Uterus (tissue), 4 donors: Measurements from ENCODE around the gene BICRAL. TPM values are rescaled to one million over a fixed set of nuclear protein-coding genes. Genes with fewer than 3 reads are reported as not detected.
"Not testable (repeated sequence)": the region's sequence is repeated elsewhere in the genome, so short reads cannot be mapped to it uniquely, and the experiment has no call there.

Source experiments
- DNase-seq, 2 donors: peaks; one replicate each; pipeline ENCODE4 v3.0.0-alpha.2; 2019 to 2020
- H3K27ac ChIP-seq, 2 donors: fragments of 200-600 bp; sonication (generic); 1 replicate in 1 of 2; 2 replicates in 1 of 2; pipeline ENCODE4 v1.5.1; 2016 to 2018
- H3K27me3 ChIP-seq, 2 donors: fragments of 200-600 bp; sonication (generic); one replicate each; pipeline ENCODE4 v1.5.1; 2018 to 2019; ENCODE audit warnings: control low read depth in 1 of 2
- H3K36me3 ChIP-seq, 2 donors: fragments of 200-600 bp; sonication (generic); one replicate each; pipeline ENCODE4 v1.5.1; 2019; ENCODE audit warnings: control low read depth in 1 of 2
- H3K4me1 ChIP-seq, 2 donors: fragments of 200-600 bp; sonication (generic); one replicate each; pipeline ENCODE4 v1.5.1; 2018 to 2019; ENCODE audit warnings: control low read depth in 1 of 2
- H3K4me3 ChIP-seq, 2 donors: fragments of 200-600 bp; sonication (generic); 1 replicate in 1 of 2; 2 replicates in 1 of 2; pipeline ENCODE4 v1.5.1; 2018 to 2019; ENCODE audit warnings: mild to moderate bottlenecking in 1 of 2
- H3K9me3 ChIP-seq, 2 donors: fragments of 200-600 bp; sonication (generic); one replicate each; pipeline ENCODE4 v1.5.1; 2019; ENCODE audit warnings: control low read depth in 1 of 2
- CTCF ChIP-seq, 4 experiments: fragments of 200-600 bp in 2 of 4; fragments of 450-650 bp in 2 of 4; sonication (generic) in 2 of 4; IDR thresholded peaks; one replicate each; pipeline ENCODE4 v1.5.1; 2016 to 2019; ENCODE audit warnings: antibody characterized with exemption in 4 of 4, mild to moderate bottlenecking in 2 of 4, moderate library complexity in 1 of 4
- POLR2A ChIP-seq, 2 donors: fragments of 450-650 bp; IDR thresholded peaks; one replicate each; pipeline ENCODE4 v1.6.1; 2016; ENCODE audit warnings: antibody characterized with exemption in 2 of 2, mild to moderate bottlenecking in 1 of 2, moderate library complexity in 1 of 2
- intact Hi-C: fragments of 100-400 bp; cut with DNase I; formaldehyde crosslinking; loops from one replicate; pipeline ENCODE4 v1.15.1; 2023; ENCODE audit warnings: low total_unique reads
- total RNA-seq, 4 donors: library from RNA; depleted of rRNA in 3 of 4; stranded (reverse); fragments of >200 nt in 3 of 4; gene quantifications; one replicate each; pipeline versions ENCODE4 v1.1.0 to v1.2.4, GENCODE V29; 2014 to 2023
- donor health status: DM: yes; HTN: yes; CAD: no.

The BICRAL gene
- total RNA-seq = 10 to 100 TPM in 3 of 4 donors, 1 to 10 TPM in 1; 7.4 to 35.3 (median 18.2) TPM

- no peaks in the 10 kb centered on the region for H3K4me1 ChIP-seq
- H3K4me3 ChIP-seq = peak within 1 kb of the TSS; percentile 87 to 98
- TF ChIP-seq CTCF (IDR thresholded peaks at IDR 0.05) (no peak), POLR2A (IDR thresholded peaks at IDR 0.05) (no peak)
- H3K36me3 ChIP-seq = no peaks in the 10 kb centered on the region
- H3K27ac ChIP-seq = peak within 1 kb of the TSS; percentile 99 to 100
- intact Hi-C loops = loop anchor here (5.0 kb wide), 1 partner anchor 35 kb away; the partner anchor contains the start of gene TBCC
- H3K27me3 ChIP-seq = no peaks in the 10 kb centered on the region
- DNase-seq = peak; percentile 68 to 77
- H3K9me3 ChIP-seq = no peaks in the 10 kb centered on the region
Observed at GRCh38 chr6:42781796-42782688, at the start of gene BICRAL. BICRAL (plus strand) TSS chr6:42782052; CDS start chr6:42822023, 39,971 bp downstream.

GRCh38 chr6:42733867-42734481 lies 47.9 kb upstream of the BICRAL start:
- H3K27ac ChIP-seq, H3K9me3 ChIP-seq, H3K27me3 ChIP-seq, intact Hi-C loops, H3K4me3 ChIP-seq, DNase-seq, H3K4me1 ChIP-seq, H3K36me3 ChIP-seq: not testable (repeated sequence)

GRCh38 chr6:42735976-42736375 lies 45.9 kb upstream of the BICRAL start:
- intact Hi-C loops = no loop called here
- no peak overlapping the region for H3K4me3 ChIP-seq
- no peak for DNase-seq

GRCh38 chr6:42740725-42741124 lies 41.1 kb upstream of the BICRAL start:
- Histone ChIP-seq H3K9me3 (no peaks in the 10 kb centered on the region), H3K4me1 (peaks cover 0 to 9% of the 10 kb centered on the region in 2 donors), H3K36me3 (no peaks in the 10 kb centered on the region), H3K4me3 (no peak overlapping the region), H3K27ac (no peak overlapping the region), H3K27me3 (no peaks in the 10 kb centered on the region)
- DNase-seq = no peak
- intact Hi-C loops = no loop called here
- TF ChIP-seq CTCF (IDR thresholded peaks at IDR 0.05) = no peak

More at GRCh38 chr6:42735976-42736375, 45.9 kb upstream of the BICRAL start:
- H3K27me3 ChIP-seq = no peaks in the 10 kb centered on the region
- no peaks in the 10 kb centered on the region for H3K9me3 ChIP-seq
- H3K4me1 ChIP-seq = no peaks in the 10 kb centered on the region
- no peaks in the 10 kb centered on the region for H3K36me3 ChIP-seq
- TF ChIP-seq POLR2A (IDR thresholded peaks at IDR 0.05) = no peak
- no peak for TF ChIP-seq CTCF (IDR thresholded peaks at IDR 0.05)
- H3K27ac ChIP-seq = no peak overlapping the region

- Histone ChIP-seq H3K27ac (no peak overlapping the region), H3K4me1 (peaks cover 0 to 9% of the 10 kb centered on the region in 2 donors), H3K4me3 (no peak overlapping the region), H3K36me3 (no peaks in the 10 kb centered on the region), H3K27me3 (no peaks in the 10 kb centered on the region), H3K9me3 (no peaks in the 10 kb centered on the region)
- DNase-seq = no peak
- intact Hi-C loops = no loop called here
- TF ChIP-seq POLR2A (IDR thresholded peaks at IDR 0.05) = no peak
- no peak for TF ChIP-seq CTCF (IDR thresholded peaks at IDR 0.05)
Observed at GRCh38 chr6:42742116-42742894, 39.5 kb upstream of the BICRAL start.
